ENCODE measurements around the gene KRTAP10-3.

Gene KRTAP10-3

DNA sequence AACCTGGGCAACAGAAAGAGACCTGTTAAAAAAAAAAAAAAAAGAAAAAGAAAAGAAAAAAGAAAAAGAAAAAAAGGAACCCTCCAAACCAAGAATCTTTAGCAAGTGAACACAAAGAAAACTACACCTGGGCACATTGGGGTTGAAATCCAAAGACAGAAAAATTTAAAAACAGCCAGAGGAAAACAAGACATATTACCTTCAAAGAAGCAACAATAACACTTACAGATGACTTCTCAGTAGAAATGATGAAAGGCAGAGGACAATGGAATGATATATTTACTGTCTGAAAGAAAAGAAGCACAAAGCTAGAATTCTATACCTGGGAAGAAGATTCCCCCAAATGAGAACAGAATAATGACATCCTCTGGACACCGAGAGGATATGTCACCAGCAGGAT, 15.9 kb downstream of the KRTAP10-3 start:
- no peak for DNase-seq (ENCODE audit: low spot score)
- ChIA-PET CTCF (no interaction called here), POLR2A (ENCODE audit: low non-redundant PET) (no interaction called here)
- TF ChIP-seq, protein P1, sequence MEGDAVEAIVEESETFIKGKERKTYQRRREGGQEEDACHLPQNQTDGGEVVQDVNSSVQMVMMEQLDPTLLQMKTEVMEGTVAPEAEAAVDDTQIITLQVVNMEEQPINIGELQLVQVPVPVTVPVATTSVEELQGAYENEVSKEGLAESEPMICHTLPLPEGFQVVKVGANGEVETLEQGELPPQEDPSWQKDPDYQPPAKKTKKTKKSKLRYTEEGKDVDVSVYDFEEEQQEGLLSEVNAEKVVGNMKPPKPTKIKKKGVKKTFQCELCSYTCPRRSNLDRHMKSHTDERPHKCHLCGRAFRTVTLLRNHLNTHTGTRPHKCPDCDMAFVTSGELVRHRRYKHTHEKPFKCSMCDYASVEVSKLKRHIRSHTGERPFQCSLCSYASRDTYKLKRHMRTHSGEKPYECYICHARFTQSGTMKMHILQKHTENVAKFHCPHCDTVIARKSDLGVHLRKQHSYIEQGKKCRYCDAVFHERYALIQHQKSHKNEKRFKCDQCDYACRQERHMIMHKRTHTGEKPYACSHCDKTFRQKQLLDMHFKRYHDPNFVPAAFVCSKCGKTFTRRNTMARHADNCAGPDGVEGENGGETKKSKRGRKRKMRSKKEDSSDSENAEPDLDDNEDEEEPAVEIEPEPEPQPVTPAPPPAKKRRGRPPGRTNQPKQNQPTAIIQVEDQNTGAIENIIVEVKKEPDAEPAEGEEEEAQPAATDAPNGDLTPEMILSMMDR (conservative IDR thresholded peaks at IDR 0.05; ENCODE audit: low read depth) = no peak
- H3K27ac ChIP-seq = no peak overlapping the region

DNA sequence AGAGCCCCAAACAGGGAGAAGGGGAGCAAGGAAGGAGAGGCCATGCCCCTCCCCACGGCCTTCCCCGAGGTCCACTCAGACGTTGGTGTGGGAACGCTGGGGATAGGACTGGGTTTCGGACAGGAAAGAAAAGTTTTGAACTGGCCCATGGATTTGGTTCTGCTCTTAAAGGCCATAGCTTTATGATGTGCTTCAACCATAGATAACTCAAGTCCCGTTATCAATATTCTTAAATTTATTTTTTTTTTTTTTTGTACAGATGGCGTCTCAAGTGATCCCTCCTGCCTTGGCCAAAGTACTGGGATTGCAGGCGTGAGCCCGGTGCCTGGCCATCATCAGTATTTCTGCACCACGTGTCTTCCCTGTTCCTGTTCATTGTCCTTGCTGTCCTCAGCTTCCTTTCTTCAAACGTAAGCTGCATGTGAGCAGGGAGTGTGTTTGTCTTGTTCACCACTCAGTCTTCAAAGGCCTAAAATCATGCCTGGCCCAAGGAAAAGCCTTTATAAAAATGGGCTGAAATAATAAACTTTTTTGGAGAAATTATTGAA, 17.8 kb downstream of the KRTAP10-3 start:
- ChIA-PET POLR2A (ENCODE audit: low non-redundant PET) (interaction anchor here (0.5 kb wide), 1 partner anchor 32 kb away, joined by 3 read pairs; no protein-coding TSS in a partner anchor), CTCF (interaction anchor here (0.6 kb wide), 1 partner anchor 32 kb away, joined by 3 read pairs; no protein-coding TSS in a partner anchor)
- TF ChIP-seq, protein P1 (conservative IDR thresholded peaks at IDR 0.05; ENCODE audit: low read depth) = no peak
- DNase-seq (ENCODE audit: low spot score) = no peak
- H3K27ac ChIP-seq = no peak overlapping the region

DNA sequence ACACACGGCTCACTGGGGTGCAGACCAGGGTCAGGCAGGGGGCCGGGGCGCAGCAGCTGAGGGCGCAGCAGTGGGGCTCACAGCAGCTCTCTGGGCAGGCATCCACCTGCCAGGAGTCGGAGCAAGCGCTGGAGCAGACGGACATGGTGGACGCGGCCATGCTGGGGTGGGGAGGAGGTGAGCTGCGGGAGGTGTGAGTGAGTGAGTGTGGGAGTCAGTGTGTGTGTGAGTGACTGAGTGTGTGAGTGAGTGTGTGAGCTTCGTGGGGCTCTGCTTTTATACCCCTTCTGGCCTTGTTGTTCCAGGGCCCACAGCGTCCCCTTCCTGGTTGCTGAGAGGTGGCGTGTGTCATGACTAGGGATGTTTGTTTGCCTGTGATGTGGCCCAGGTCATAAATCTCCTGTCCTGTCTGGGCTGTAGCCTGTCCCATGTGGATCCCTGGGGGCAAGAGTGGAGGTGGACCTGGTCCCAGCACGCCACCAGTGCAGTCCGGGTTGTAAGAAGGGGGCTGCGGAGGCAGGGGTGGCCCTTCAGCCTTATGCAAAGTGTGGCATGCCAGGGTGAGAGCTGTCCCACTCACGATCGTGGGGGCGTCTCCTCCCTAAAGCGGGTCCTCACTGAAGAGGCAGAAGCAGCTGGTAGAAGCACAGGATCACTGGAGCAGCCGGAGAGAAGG, 18.5 kb downstream of the KRTAP10-3 start, which contains the start of gene KRTAP10-1:
KRTAP10-1 (minus strand) TSS at position 205 of the 676 bp plus-strand sequence; CDS start at position 160, 45 bp downstream.
- TF ChIP-seq, protein P1 (conservative IDR thresholded peaks at IDR 0.05; ENCODE audit: low read depth) = no peak
- POLR2A ChIA-PET (ENCODE audit: low non-redundant PET) = interaction anchor here (0.5 kb wide), 1 partner anchor 33 kb away, joined by 3 read pairs; no protein-coding TSS in a partner anchor
- CTCF ChIA-PET = no interaction called here
- no peak for DNase-seq (ENCODE audit: low spot score)
- H3K27ac ChIP-seq = no peak within 1 kb of the TSS

DNA sequence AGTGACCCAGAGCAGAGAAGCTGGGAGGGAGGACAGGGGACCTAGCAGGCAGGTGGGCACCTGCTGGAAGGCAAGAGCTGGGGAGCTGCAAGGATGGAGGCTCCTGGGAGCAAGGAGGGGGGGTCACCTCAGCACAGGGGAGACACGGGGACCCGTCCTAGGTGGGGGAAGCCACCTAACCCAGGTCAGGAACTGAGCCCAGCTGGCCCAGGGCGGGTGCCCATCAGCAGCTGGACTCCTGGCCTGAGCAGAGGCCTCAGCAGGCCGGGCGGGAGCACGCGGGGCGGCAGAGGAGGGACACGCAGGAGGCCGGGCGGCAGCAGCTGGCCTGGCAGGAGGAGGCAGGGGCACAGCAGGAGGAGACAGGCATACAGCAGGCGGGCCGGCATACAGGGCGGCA, 19.5 kb downstream of the KRTAP10-3 start:
- TF ChIP-seq, protein P1 (conservative IDR thresholded peaks at IDR 0.05; ENCODE audit: low read depth) = no peak
- ChIA-PET POLR2A (ENCODE audit: low non-redundant PET) (no interaction called here), CTCF (no interaction called here)
- DNase-seq (ENCODE audit: low spot score) = no peak
- no peak overlapping the region for H3K27ac ChIP-seq

DNA sequence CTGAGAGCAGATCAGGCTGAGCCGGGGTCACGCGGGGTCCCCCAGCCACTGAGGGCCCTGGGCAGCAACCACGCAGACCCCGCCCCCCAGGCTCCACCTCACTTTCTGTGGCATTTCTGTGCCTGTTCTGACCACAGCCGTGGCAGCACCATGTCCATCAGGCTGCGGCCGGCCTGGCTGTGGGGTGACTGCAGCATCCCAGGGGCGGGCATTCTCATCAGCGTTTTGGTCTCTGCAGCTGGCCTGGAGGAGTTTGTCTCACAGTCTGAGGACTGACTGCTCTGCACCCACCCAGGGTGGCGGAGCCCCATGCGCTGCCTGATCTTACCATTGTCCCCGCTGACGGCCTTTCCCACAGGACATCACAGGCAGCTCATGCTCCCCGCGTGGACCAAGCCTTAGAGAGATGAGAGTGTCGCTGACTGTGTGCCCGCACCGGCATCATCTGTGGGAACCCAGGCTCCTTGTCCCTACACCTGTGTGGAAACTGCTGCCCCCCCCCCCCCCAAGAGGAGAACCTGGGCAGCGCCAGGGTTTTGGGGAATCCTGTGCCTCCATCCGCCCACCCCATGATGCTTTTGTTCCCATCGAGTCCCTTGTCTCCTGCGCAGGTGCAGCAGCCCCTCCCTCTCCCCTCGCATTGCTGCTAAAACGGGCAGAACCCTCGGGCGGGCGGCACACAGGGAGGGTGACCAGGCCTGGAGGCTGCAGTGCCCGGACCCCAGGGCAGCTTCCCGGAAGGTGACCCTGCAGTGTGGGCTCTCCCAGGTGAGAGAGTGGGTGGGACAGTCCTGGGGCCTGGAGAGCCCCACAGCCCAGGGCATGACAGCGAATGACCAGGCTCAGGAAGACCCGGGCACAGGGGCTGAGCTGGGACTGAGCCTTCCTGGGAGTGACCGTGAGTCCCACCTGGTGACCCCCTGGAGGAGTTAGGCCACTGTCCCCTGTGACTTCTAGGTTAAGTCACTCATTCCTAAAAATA, 20.4 kb downstream of the KRTAP10-3 start:
- POLR2A ChIA-PET (ENCODE audit: low non-redundant PET) = no interaction called here
- TF ChIP-seq, protein P1 (conservative IDR thresholded peaks at IDR 0.05; ENCODE audit: low read depth) = no peak
- DNase-seq (ENCODE audit: low spot score) = no peak
- no peak overlapping the region for H3K27ac ChIP-seq
- CTCF ChIA-PET = no interaction called here

DNA sequence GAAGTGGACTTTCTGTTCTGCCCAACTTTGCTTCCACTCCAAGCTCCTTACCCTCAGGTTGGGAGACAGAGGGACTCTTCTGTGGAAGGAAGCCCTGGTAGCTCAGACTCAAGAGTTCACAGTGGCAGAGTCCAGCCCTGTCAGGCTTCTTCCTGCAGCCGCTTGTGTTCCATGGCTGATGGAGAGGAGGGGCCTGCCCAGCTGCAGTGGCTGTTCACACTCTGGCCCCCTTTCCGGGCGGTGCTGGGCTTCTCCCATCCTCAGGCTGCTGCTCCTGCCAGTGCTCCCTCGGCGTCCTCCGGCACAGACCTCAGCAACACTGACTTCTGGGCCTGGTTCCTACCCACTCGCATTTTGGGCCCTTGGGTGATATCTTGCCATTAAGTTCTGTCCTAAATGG, 22.6 kb downstream of the KRTAP10-3 start:
- TF ChIP-seq, protein P1 (conservative IDR thresholded peaks at IDR 0.05; ENCODE audit: low read depth) = no peak
- DNase-seq (ENCODE audit: low spot score) = no peak
- H3K27ac ChIP-seq = no peak overlapping the region
- CTCF ChIA-PET = interaction anchor here (0.7 kb wide), 1 partner anchor 798 kb away, joined by 4 read pairs; no protein-coding TSS in a partner anchor
- POLR2A ChIA-PET (ENCODE audit: low non-redundant PET) = no interaction called here

Measured in RWPE1 (cell line).